Activated CD8-positive, alpha-beta T cell treated with anti-CD3 and anti-CD28 coated beads for 36 hours (primary cell): ENCODE measurements around the gene MCRIP2. TPM values are rescaled to one million over a fixed set of nuclear protein-coding genes. Genes with fewer than 3 reads are reported as not detected.

Experiments used
- ATAC-seq: fragments of 200-7000 bp; cut with Tn5 transposase; one replicate; pipeline ENCODE4 v1.10.0; 2021; ENCODE audit warnings: mild to moderate bottlenecking, moderate library complexity
- CTCF ChIA-PET: fragments of 350-600 bp; sonication (Branson Sonifier 250); formaldehyde crosslinking; loops from one replicate; lab custom pipeline; 2021; ENCODE audit warnings: antibody characterized with exemption; lab: Charles Lee
- POLR2A ChIA-PET: fragments of 350-600 bp; sonication (Branson Sonifier 250); formaldehyde crosslinking; loops from one replicate; lab custom pipeline; 2021; ENCODE audit warnings: antibody characterized with exemption; lab: Charles Lee
- DNase-seq: peaks from one replicate; pipeline ENCODE4 v3.0.0-alpha.2; 2020
- H3K27ac Mint-ChIP-seq: one replicate; pipeline ENCODE4 v1.8.0; 2021; ENCODE audit warnings: mild to moderate bottlenecking, mixed read lengths
- H3K27me3 Mint-ChIP-seq: one replicate; pipeline ENCODE4 v1.8.0; 2021; ENCODE audit warnings: mixed read lengths
- H3K36me3 Mint-ChIP-seq: one replicate; pipeline ENCODE4 v1.8.0; 2021; ENCODE audit warnings: low read depth, mixed read lengths
- H3K4me1 Mint-ChIP-seq: one replicate; pipeline ENCODE4 v1.8.0; 2021; ENCODE audit warnings: low read depth, mixed read lengths
- H3K4me3 Mint-ChIP-seq: one replicate; pipeline ENCODE4 v1.8.0; 2021; ENCODE audit warnings: mild to moderate bottlenecking, moderate library complexity, mixed read lengths
- H3K9me3 Mint-ChIP-seq: one replicate; pipeline ENCODE4 v1.8.0; 2021; ENCODE audit warnings: mixed read lengths
- CTCF ChIP-seq: fragments of 200-600 bp; IDR thresholded peaks from one replicate; pipeline ENCODE4 v1.8.0; 2022; ENCODE audit warnings: antibody characterized with exemption, mild to moderate bottlenecking
- intact Hi-C: fragments of 100-400 bp; cut with micrococcal nuclease; formaldehyde crosslinking; loops from one replicate; pipeline ENCODE4 v1.10.0; 2022
- total RNA-seq, 2 experiments: library from RNA; stranded (reverse); gene quantifications; one replicate each; pipeline ENCODE4 v1.2.3, GENCODE V29; 2021

The MCRIP2 gene
- total RNA-seq, 2 experiments from 2014 or later, result 60.7 to 62.7 TPM

- no peaks in the 10 kb centered on the region for H3K9me3 Mint-ChIP-seq
These were observed 9.7 kb upstream of the MCRIP2 start for GRCh38 chr16:631808-632358.

GRCh38 chr16:632486-633335 lies 8.9 kb upstream of the MCRIP2 start:
- Mint-ChIP-seq H3K4me1 (peaks cover 8% of the 10 kb centered on the region), H3K27ac (no peak overlapping the region), H3K27me3 (no peaks in the 10 kb centered on the region), H3K36me3 (peaks cover 3% of the 10 kb centered on the region), H3K9me3 (no peaks in the 10 kb centered on the region), H3K4me3 (no peak overlapping the region)
- ATAC-seq, result no peak
- ChIA-PET POLR2A (no interaction called here), CTCF (no interaction called here)
- intact Hi-C loops, result no loop called here
- DNase-seq, result no peak
- no peak for TF ChIP-seq CTCF

More at GRCh38 chr16:631808-632358, 9.7 kb upstream of the MCRIP2 start:
- Mint-ChIP-seq H3K36me3 (peaks cover 3% of the 10 kb centered on the region), H3K27me3 (no peaks in the 10 kb centered on the region), H3K27ac (no peak overlapping the region), H3K4me3 (no peak overlapping the region), H3K4me1 (peaks cover 6% of the 10 kb centered on the region)
- ChIA-PET POLR2A (no interaction called here), CTCF (no interaction called here)
- intact Hi-C loops, result no loop called here
- no peak for TF ChIP-seq CTCF
- ATAC-seq (no peak), DNase-seq (no peak)

GRCh38 chr16:633336-634050 lies 8.1 kb upstream of the MCRIP2 start:
- TF ChIP-seq CTCF, result no peak
- no peak overlapping the region for H3K4me3 Mint-ChIP-seq
- ChIA-PET POLR2A (interaction anchor here (0.9 to 1.2 kb wide), 2 partner anchors 10 to 51 kb away, joined by 3 read pairs; no protein-coding TSS in a partner anchor), CTCF (interaction anchor here (1.1 kb wide), 1 partner anchor 9 kb away, joined by 3 read pairs; no protein-coding TSS in a partner anchor)
- H3K36me3 Mint-ChIP-seq, result peaks cover 3% of the 10 kb centered on the region
- no peak overlapping the region for H3K27ac Mint-ChIP-seq
- no peak for DNase-seq
- no peaks in the 10 kb centered on the region for H3K27me3 Mint-ChIP-seq
- ATAC-seq, result no peak
- intact Hi-C loops, result no loop called here
- peaks cover 11% of the 10 kb centered on the region for H3K4me1 Mint-ChIP-seq
- H3K9me3 Mint-ChIP-seq, result no peaks in the 10 kb centered on the region

DNA sequence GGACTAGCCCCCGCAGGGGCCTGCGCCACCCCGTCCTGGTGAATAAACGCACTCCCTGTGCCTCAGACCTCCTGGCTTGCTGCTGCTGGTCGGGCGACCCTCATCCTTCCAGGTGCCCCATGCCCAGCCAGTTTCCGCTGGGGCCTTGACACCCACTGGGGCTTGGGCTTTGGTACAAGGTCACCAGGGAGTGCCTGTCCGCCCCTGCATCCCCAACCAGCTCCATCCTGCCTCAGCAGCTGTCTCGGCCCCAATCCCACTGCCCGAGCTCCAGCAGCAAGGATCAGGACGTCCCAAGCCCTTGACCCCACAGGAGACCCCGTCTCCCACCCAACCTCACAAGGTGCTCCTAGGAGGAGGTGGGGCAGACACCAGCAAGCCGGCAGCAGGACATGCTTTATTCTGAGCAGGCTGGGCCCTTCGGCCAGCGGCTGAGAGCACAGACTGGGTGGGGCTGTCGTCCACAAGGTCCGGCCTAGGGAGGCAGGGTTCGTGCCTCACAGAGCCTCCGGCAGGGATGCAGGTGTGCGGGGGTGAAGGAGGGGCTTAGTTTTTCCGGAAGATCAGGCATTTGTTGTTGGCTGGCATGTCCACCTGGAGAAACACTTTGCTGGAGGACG lies 7.5 kb upstream of the MCRIP2 start:
- H3K4me1 Mint-ChIP-seq, result peaks cover 11% of the 10 kb centered on the region
- H3K4me3 Mint-ChIP-seq, result peak overlapping the region; percentile 89
- POLR2A ChIA-PET, result interaction anchor here (0.9 to 1.2 kb wide), 2 partner anchors 9 to 51 kb away, joined by 3 read pairs; no protein-coding TSS in a partner anchor
- CTCF ChIA-PET, result interaction anchor here (1.1 kb wide), 1 partner anchor 10 kb away, joined by 3 read pairs; no protein-coding TSS in a partner anchor
- no peak overlapping the region for H3K27ac Mint-ChIP-seq
- DNase-seq (no peak), ATAC-seq (no peak)
- intact Hi-C loops, result no loop called here
- no peaks in the 10 kb centered on the region for H3K9me3 Mint-ChIP-seq
- TF ChIP-seq CTCF, result no peak
- peaks cover 3% of the 10 kb centered on the region for H3K36me3 Mint-ChIP-seq
- no peaks in the 10 kb centered on the region for H3K27me3 Mint-ChIP-seq
